ENCODE data around the gene VAV3. TPM values are rescaled to one million over a fixed set of nuclear protein-coding genes. Genes with fewer than 3 reads are reported as not detected.

The VAV3 gene
- polyA plus RNA-seq, 1 donor (not counting 4 experiments of a cell fraction or from before 2014, with no cell fraction given): 19.6 TPM

DNA sequence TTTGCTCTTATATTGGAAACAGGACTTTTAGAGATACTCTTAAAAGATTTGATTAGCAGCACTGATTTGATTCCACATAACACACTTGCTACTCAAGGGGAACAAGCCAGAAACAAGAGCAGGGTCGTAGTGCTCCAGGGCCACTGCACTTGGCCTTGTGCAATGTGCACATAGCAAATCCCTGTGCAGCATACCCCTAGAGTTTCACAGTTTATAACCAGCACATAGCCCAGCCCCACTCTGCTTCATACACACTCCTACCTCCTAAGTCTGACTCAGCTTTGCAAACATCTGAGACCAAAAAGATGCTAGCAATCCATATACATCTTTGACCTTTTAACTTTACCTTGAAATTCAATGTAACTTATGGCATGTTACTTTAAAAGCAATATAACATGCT lies 157.6 kb downstream of the VAV3 start:
- H3K9me1 ChIP-seq (ENCODE audit: control insufficient read depth, extremely low read depth, insufficient read depth, low read length): no peaks in the 10 kb centered on the region
- no peaks in the 10 kb centered on the region for H3K79me2 ChIP-seq (ENCODE audit: control insufficient read depth, insufficient read depth, low read length)
- H3K4me2 ChIP-seq (ENCODE audit: control insufficient read depth, extremely low read depth, insufficient read depth, low read depth, low read length): no peak overlapping the region
- H3K9me3 ChIP-seq (ENCODE audit: control insufficient read depth, low read depth, low read length): no peaks in the 10 kb centered on the region
- H3K27me3 ChIP-seq (ENCODE audit: control insufficient read depth, extremely low read depth, insufficient read depth, low read length): no peaks in the 10 kb centered on the region
- no peaks in the 10 kb centered on the region for H3K36me3 ChIP-seq (ENCODE audit: control insufficient read depth in 2 of 2, extremely low read depth in 1 of 2, insufficient read depth in 2 of 2, low read length in 2 of 2)
- H3K4me3 ChIP-seq (ENCODE audit: control insufficient read depth in 2 of 3, extremely low read depth in 1 of 3, insufficient read depth in 2 of 3, low read depth in 1 of 3, low read length in 3 of 3): no peak overlapping the region
- no peak overlapping the region for H2AFZ ChIP-seq (ENCODE audit: control insufficient read depth, low read length)
- TF ChIP-seq, protein P1, sequence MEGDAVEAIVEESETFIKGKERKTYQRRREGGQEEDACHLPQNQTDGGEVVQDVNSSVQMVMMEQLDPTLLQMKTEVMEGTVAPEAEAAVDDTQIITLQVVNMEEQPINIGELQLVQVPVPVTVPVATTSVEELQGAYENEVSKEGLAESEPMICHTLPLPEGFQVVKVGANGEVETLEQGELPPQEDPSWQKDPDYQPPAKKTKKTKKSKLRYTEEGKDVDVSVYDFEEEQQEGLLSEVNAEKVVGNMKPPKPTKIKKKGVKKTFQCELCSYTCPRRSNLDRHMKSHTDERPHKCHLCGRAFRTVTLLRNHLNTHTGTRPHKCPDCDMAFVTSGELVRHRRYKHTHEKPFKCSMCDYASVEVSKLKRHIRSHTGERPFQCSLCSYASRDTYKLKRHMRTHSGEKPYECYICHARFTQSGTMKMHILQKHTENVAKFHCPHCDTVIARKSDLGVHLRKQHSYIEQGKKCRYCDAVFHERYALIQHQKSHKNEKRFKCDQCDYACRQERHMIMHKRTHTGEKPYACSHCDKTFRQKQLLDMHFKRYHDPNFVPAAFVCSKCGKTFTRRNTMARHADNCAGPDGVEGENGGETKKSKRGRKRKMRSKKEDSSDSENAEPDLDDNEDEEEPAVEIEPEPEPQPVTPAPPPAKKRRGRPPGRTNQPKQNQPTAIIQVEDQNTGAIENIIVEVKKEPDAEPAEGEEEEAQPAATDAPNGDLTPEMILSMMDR (optimal IDR thresholded peaks at IDR 0.05 in 1 of 3, IDR thresholded peaks at IDR 0.05 in 1 of 3, conservative IDR thresholded peaks at IDR 0.05 in 1 of 3; ENCODE audit: extremely low read depth in 1 of 3, insufficient read depth in 2 of 3, low read length in 3 of 3): no peak
- TF ChIP-seq EZH2 (IDR thresholded peaks at IDR 0.05; ENCODE audit: low read length): no peak
- no peak overlapping the region for H3K27ac ChIP-seq (ENCODE audit: control insufficient read depth, insufficient read depth, low read length)
- DNase-seq (ENCODE audit: low read depth, low spot score): no peak
- FAIRE-seq: no peak
- H4K20me1 ChIP-seq (ENCODE audit: control insufficient read depth, extremely low read depth, insufficient read depth, low read length): no peaks in the 10 kb centered on the region
- H3K4me1 ChIP-seq (ENCODE audit: control insufficient read depth, extremely low read depth, insufficient read depth, low read length): no peaks in the 10 kb centered on the region
- dilution Hi-C loops (cut with MboI; ENCODE audit: extremely low pct_ligation_motif_present, low sequenced_read_pairs): no loop called here
- H3K9ac ChIP-seq (ENCODE audit: control insufficient read depth, extremely low read depth, insufficient read depth, low read length): no peak overlapping the region

DNA sequence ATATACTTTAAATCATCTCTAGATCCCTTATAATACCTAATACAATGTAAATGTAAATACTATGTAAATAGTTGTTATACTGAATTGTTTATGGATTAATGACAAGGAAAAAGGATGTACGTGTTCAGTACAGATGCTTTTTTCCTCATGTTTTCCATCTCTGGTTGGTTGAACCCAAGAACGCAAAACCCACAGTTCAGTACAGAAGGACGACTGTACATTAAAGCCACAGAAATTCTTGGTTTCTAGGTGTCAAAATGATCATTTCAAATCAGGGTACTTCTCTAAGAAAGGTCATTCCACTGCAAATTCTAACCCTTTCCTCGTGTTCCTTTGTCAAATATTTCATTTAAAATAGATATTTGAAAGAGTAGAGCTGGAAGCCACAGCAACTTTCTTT lies 158.1 kb downstream of the VAV3 start:
- no peak overlapping the region for H3K27ac ChIP-seq (ENCODE audit: control insufficient read depth, insufficient read depth, low read length)
- H3K9me3 ChIP-seq (ENCODE audit: control insufficient read depth, low read depth, low read length): no peaks in the 10 kb centered on the region
- no peak overlapping the region for H3K9ac ChIP-seq (ENCODE audit: control insufficient read depth, extremely low read depth, insufficient read depth, low read length)
- DNase-seq (ENCODE audit: low read depth, low spot score) (no peak), FAIRE-seq (no peak)
- dilution Hi-C loops (cut with MboI; ENCODE audit: extremely low pct_ligation_motif_present, low sequenced_read_pairs): no loop called here
- no peaks in the 10 kb centered on the region for H4K20me1 ChIP-seq (ENCODE audit: control insufficient read depth, extremely low read depth, insufficient read depth, low read length)
- no peak overlapping the region for H3K4me2 ChIP-seq (ENCODE audit: control insufficient read depth, extremely low read depth, insufficient read depth, low read depth, low read length)
- no peaks in the 10 kb centered on the region for H3K4me1 ChIP-seq (ENCODE audit: control insufficient read depth, extremely low read depth, insufficient read depth, low read length)
- H3K79me2 ChIP-seq (ENCODE audit: control insufficient read depth, insufficient read depth, low read length): no peaks in the 10 kb centered on the region
- H3K9me1 ChIP-seq (ENCODE audit: control insufficient read depth, extremely low read depth, insufficient read depth, low read length): no peaks in the 10 kb centered on the region
- no peaks in the 10 kb centered on the region for H3K36me3 ChIP-seq (ENCODE audit: control insufficient read depth in 2 of 2, extremely low read depth in 1 of 2, insufficient read depth in 2 of 2, low read length in 2 of 2)
- TF ChIP-seq EZH2 (IDR thresholded peaks at IDR 0.05; ENCODE audit: low read length): no peak
- TF ChIP-seq, protein P1 (optimal IDR thresholded peaks at IDR 0.05 in 1 of 3, IDR thresholded peaks at IDR 0.05 in 1 of 3, conservative IDR thresholded peaks at IDR 0.05 in 1 of 3; ENCODE audit: extremely low read depth in 1 of 3, insufficient read depth in 2 of 3, low read length in 3 of 3): no peak
- H3K4me3 ChIP-seq (ENCODE audit: control insufficient read depth in 2 of 3, extremely low read depth in 1 of 3, insufficient read depth in 2 of 3, low read depth in 1 of 3, low read length in 3 of 3): no peak overlapping the region
- H3K27me3 ChIP-seq (ENCODE audit: control insufficient read depth, extremely low read depth, insufficient read depth, low read length): no peaks in the 10 kb centered on the region
- no peak overlapping the region for H2AFZ ChIP-seq (ENCODE audit: control insufficient read depth, low read length)
